ENCODE data around the gene SULT4A1.

Gene SULT4A1

GRCh38 chr22:43831561-43832392 lies 30.5 kb downstream of the SULT4A1 start:
- no peaks in the 10 kb centered on the region for H3K36me3 ChIP-seq (ENCODE audit: low read length)
- no peak overlapping the region for H3K4me2 ChIP-seq (ENCODE audit: low read depth, low read length, poor library complexity, severe bottlenecking)
- no peaks in the 10 kb centered on the region for H3K9me2 ChIP-seq (replicated peaks; ENCODE audit: insufficient read depth, low read length)
- no peaks in the 10 kb centered on the region for H4K20me1 ChIP-seq (ENCODE audit: low read depth, low read length)
- no peaks in the 10 kb centered on the region for H3K79me2 ChIP-seq (ENCODE audit: insufficient read depth, low read length)
- no peaks in the 10 kb centered on the region for H3F3A ChIP-seq (ENCODE audit: insufficient read depth)
- H3K27me3 ChIP-seq (ENCODE audit: low read length): no peaks in the 10 kb centered on the region
- H3K9me3 ChIP-seq (ENCODE audit: insufficient read depth, low read length): no peaks in the 10 kb centered on the region
- no peak overlapping the region for H3K27ac ChIP-seq (ENCODE audit: low read depth, low read length)
- no peak overlapping the region for H2AFZ ChIP-seq (ENCODE audit: low read depth, low read length, severe bottlenecking)
- no peak overlapping the region for H3K4me3 ChIP-seq (ENCODE audit: insufficient read depth, low read length, poor library complexity, severe bottlenecking)
- no peak overlapping the region for H3K9ac ChIP-seq (ENCODE audit: low read length)
- TF ChIP-seq EZH2phosphoT487 (conservative IDR thresholded peaks at IDR 0.05; ENCODE audit: low read length) (no peak), CTCF (IDR thresholded peaks at IDR 0.05; ENCODE audit: insufficient read depth, low read length, poor library complexity, severe bottlenecking) (no peak)

- no peak for TF ChIP-seq CTCF (IDR thresholded peaks at IDR 0.05; ENCODE audit: insufficient read depth, low read length, poor library complexity, severe bottlenecking)
- TF ChIP-seq EZH2phosphoT487 (conservative IDR thresholded peaks at IDR 0.05; ENCODE audit: low read length): no peak
- H3K79me2 ChIP-seq (ENCODE audit: insufficient read depth, low read length): no peaks in the 10 kb centered on the region
- H2AFZ ChIP-seq (ENCODE audit: low read depth, low read length, severe bottlenecking): no peak overlapping the region
- no peaks in the 10 kb centered on the region for H3F3A ChIP-seq (ENCODE audit: insufficient read depth)
- H3K4me2 ChIP-seq (ENCODE audit: low read depth, low read length, poor library complexity, severe bottlenecking): no peak overlapping the region
- H3K27ac ChIP-seq (ENCODE audit: low read depth, low read length): no peak overlapping the region
- H3K9me3 ChIP-seq (ENCODE audit: insufficient read depth, low read length): no peaks in the 10 kb centered on the region
- no peaks in the 10 kb centered on the region for H3K9me2 ChIP-seq (replicated peaks; ENCODE audit: insufficient read depth, low read length)
- H4K20me1 ChIP-seq (ENCODE audit: low read depth, low read length): no peaks in the 10 kb centered on the region
- no peaks in the 10 kb centered on the region for H3K27me3 ChIP-seq (ENCODE audit: low read length)
- H3K36me3 ChIP-seq (ENCODE audit: low read length): no peaks in the 10 kb centered on the region
- H3K4me3 ChIP-seq (ENCODE audit: insufficient read depth, low read length, poor library complexity, severe bottlenecking): no peak overlapping the region
- H3K9ac ChIP-seq (ENCODE audit: low read length): no peak overlapping the region
Measured at GRCh38 chr22:43830931-43831560, 31.3 kb downstream of the SULT4A1 start.

- no peak overlapping the region for H3K4me2 ChIP-seq (ENCODE audit: low read depth, low read length, poor library complexity, severe bottlenecking)
- TF ChIP-seq CTCF (IDR thresholded peaks at IDR 0.05; ENCODE audit: insufficient read depth, low read length, poor library complexity, severe bottlenecking) (no peak), EZH2phosphoT487 (conservative IDR thresholded peaks at IDR 0.05; ENCODE audit: low read length) (no peak)
- no peak overlapping the region for H3K9ac ChIP-seq (ENCODE audit: low read length)
- no peak overlapping the region for H3K4me3 ChIP-seq (ENCODE audit: insufficient read depth, low read length, poor library complexity, severe bottlenecking)
- H3K36me3 ChIP-seq (ENCODE audit: low read length): no peaks in the 10 kb centered on the region
- H3K9me3 ChIP-seq (ENCODE audit: insufficient read depth, low read length): no peaks in the 10 kb centered on the region
- no peak overlapping the region for H3K27ac ChIP-seq (ENCODE audit: low read depth, low read length)
- H3K27me3 ChIP-seq (ENCODE audit: low read length): no peaks in the 10 kb centered on the region
- no peaks in the 10 kb centered on the region for H3K79me2 ChIP-seq (ENCODE audit: insufficient read depth, low read length)
- no peaks in the 10 kb centered on the region for H3F3A ChIP-seq (ENCODE audit: insufficient read depth)
- H4K20me1 ChIP-seq (ENCODE audit: low read depth, low read length): no peaks in the 10 kb centered on the region
- no peak overlapping the region for H2AFZ ChIP-seq (ENCODE audit: low read depth, low read length, severe bottlenecking)
- no peaks in the 10 kb centered on the region for H3K9me2 ChIP-seq (replicated peaks; ENCODE audit: insufficient read depth, low read length)
Measured at GRCh38 chr22:43829904-43830851, 32.1 kb downstream of the SULT4A1 start.

Data from SU-DHL-6 (cell line).